Stimulated activated CD4-positive, alpha-beta T cell treated with anti-CD3 and anti-CD28 coated beads, Interleukin-1b, Interleukin-23, amount 100 ng/mL, for 48 hours (primary cell): Measurements from ENCODE around the gene DNAH3.

Source experiments
- DNase-seq: peaks from one replicate; pipeline ENCODE4 v3.0.0-alpha.2; 2020

The DNAH3 gene

GRCh38 chr16:20900299-20901067 is 250.2 kb downstream of the DNAH3 start, which contains the start of the genes DCUN1D3 and LYRM1:
DCUN1D3 (minus strand) TSS chr16:20900358; CDS start chr16:20862538, 37,820 bp downstream.
LYRM1 (plus strand) TSS chr16:20900771; CDS start chr16:20915556, 14,785 bp downstream.
- DNase-seq: peak; percentile 93

GRCh38 chr16:20899477-20900298 is 251.0 kb downstream of the DNAH3 start:
- peak; percentile 26 for DNase-seq

GRCh38 chr16:20899071-20899470 is 251.6 kb downstream of the DNAH3 start:
- DNase-seq: no peak

GRCh38 chr16:20897922-20898321 is 252.7 kb downstream of the DNAH3 start:
- no peak for DNase-seq

- DNase-seq: no peak
Measured at GRCh38 chr16:20897253-20897897, 253.3 kb downstream of the DNAH3 start.

GRCh38 chr16:20894388-20894787 is 256.3 kb downstream of the DNAH3 start:
- no peak for DNase-seq

- no peak for DNase-seq
Measured at GRCh38 chr16:20889625-20890275, 260.9 kb downstream of the DNAH3 start.

GRCh38 chr16:20887207-20887606 is 263.4 kb downstream of the DNAH3 start:
- no peak for DNase-seq

- no peak for DNase-seq
Measured at GRCh38 chr16:20886320-20886719, 264.3 kb downstream of the DNAH3 start.

- peak; percentile 25 for DNase-seq
Measured at GRCh38 chr16:20884240-20884556, 266.4 kb downstream of the DNAH3 start.

- no peak for DNase-seq
Measured at GRCh38 chr16:20883554-20884239, 266.9 kb downstream of the DNAH3 start.
